Activated CD4-positive, CD25-positive, alpha-beta regulatory T cell treated with anti-CD3 and anti-CD28 coated beads, Interleukin-2, amount 50 U/mL, for 16 hours (primary cell): ENCODE data around the gene RIMBP2.
"Not testable (repeated sequence)": the region's sequence is repeated elsewhere in the genome, so short reads cannot be mapped to it uniquely, and the experiment has no call there.

ENCODE experiments used
- DNase-seq: peaks from one replicate; pipeline ENCODE4 v3.0.0-alpha.2; 2020; ENCODE audit warnings: low read depth, low spot score

RIMBP2 gene

GRCh38 chr12:130596241-130596640, 119.9 kb downstream of the RIMBP2 start:
- no peak for DNase-seq

GRCh38 chr12:130595566-130595965, 120.5 kb downstream of the RIMBP2 start:
- no peak for DNase-seq

- no peak for DNase-seq
These were observed 123.0 kb downstream of the RIMBP2 start for GRCh38 chr12:130593056-130593455.

- DNase-seq = no peak
These were observed 123.5 kb downstream of the RIMBP2 start for GRCh38 chr12:130592641-130593040.

- DNase-seq = no peak
These were observed 124.4 kb downstream of the RIMBP2 start for GRCh38 chr12:130591736-130592135.

- no peak for DNase-seq
These were observed 125.4 kb downstream of the RIMBP2 start for GRCh38 chr12:130590685-130591084.

- no peak for DNase-seq
These were observed 126.4 kb downstream of the RIMBP2 start for GRCh38 chr12:130589540-130590317.

- DNase-seq = no peak
These were observed 127.2 kb downstream of the RIMBP2 start for GRCh38 chr12:130588696-130589539.

GRCh38 chr12:130587966-130588365, 128.1 kb downstream of the RIMBP2 start:
- DNase-seq = no peak

GRCh38 chr12:130584475-130584874, 131.6 kb downstream of the RIMBP2 start:
- DNase-seq = not testable (repeated sequence)

GRCh38 chr12:130583800-130584199, 132.3 kb downstream of the RIMBP2 start:
- DNase-seq = no peak

GRCh38 chr12:130583317-130583716, 132.8 kb downstream of the RIMBP2 start:
- DNase-seq = no peak

- no peak for DNase-seq
These were observed 133.8 kb downstream of the RIMBP2 start for GRCh38 chr12:130582286-130582685.

- DNase-seq = no peak
These were observed 134.3 kb downstream of the RIMBP2 start for GRCh38 chr12:130581782-130582181.

- no peak for DNase-seq
These were observed 136.9 kb downstream of the RIMBP2 start for GRCh38 chr12:130579231-130579630.

- DNase-seq = no peak
These were observed 138.7 kb downstream of the RIMBP2 start for GRCh38 chr12:130577351-130577750.

- no peak for DNase-seq
These were observed 139.7 kb downstream of the RIMBP2 start for GRCh38 chr12:130576371-130576816.

- DNase-seq = no peak
These were observed 141.7 kb downstream of the RIMBP2 start for GRCh38 chr12:130574402-130574801.

- DNase-seq = no peak
These were observed 142.3 kb downstream of the RIMBP2 start for GRCh38 chr12:130573766-130574165.

- DNase-seq = no peak
These were observed 142.9 kb downstream of the RIMBP2 start for GRCh38 chr12:130573235-130573634.

GRCh38 chr12:130572553-130572952, 143.5 kb downstream of the RIMBP2 start:
- DNase-seq = no peak

- no peak for DNase-seq
These were observed 144.4 kb downstream of the RIMBP2 start for GRCh38 chr12:130571734-130572133.

- no peak for DNase-seq
These were observed 145.0 kb downstream of the RIMBP2 start for GRCh38 chr12:130571089-130571488.
